HepG2 (cell line): ENCODE results near the gene ZNF285. TPM values are rescaled to one million over a fixed set of nuclear protein-coding genes. Genes with fewer than 3 reads are reported as not detected.
"Not testable (repeated sequence)": the region's sequence is repeated elsewhere in the genome, so short reads cannot be mapped to it uniquely, and the experiment has no call there.

ENCODE experiments used
- ATAC-seq: fragments of 200-7000 bp; cut with Tn5 transposase; 3 replicates; pipeline ENCODE4 v1.9.1; 2020; ENCODE audit warnings: mild to moderate bottlenecking, moderate library complexity
- BruUV-seq: library from RNA; stranded (reverse); fragments of 400-500 nt; replicated peaks from 2 replicates; lab custom pipeline; 2021; lab: Mats Ljungman, UMichigan
- CTCF ChIA-PET: fragments of 300-600 bp; formaldehyde crosslinking; extraction: SDS; loops from one replicate; lab custom pipeline; 2021; ENCODE audit warnings: low total read pairs, inconsistent platforms, low intra/inter-chr PET ratio; lab: Yijun Ruan, JAX
- POLR2A ChIA-PET: fragments of 350-600 bp; sonication (Branson Sonifier 250); formaldehyde crosslinking; loops from one replicate; lab custom pipeline; 2020; ENCODE audit warnings: antibody characterized with exemption, inconsistent platforms; lab: Yijun Ruan, JAX
- DNase-seq: peaks from one replicate; pipeline ENCODE4 v3.0.0-alpha.2; 2015; ENCODE audit warnings: low spot score
- FAIRE-seq: peaks from 3 replicates; lab custom pipeline; 2011; peaks lifted over from hg19 to GRCh38; lab: Jason Lieb, UNC
- H2AFZ ChIP-seq: one replicate; pipeline ENCODE4 v1.6.1; 2011; ENCODE audit warnings: low read length, inconsistent platforms
- H3K27ac ChIP-seq: fragments of 300-600 bp; 3 replicates; pipeline ENCODE4 v1.8.0; 2011; ENCODE audit warnings: mixed run types, mild to moderate bottlenecking, mixed read lengths, low read length, inconsistent platforms; ENCODE audit not compliant: insufficient read depth; ENCODE audit errors: extremely low read length
- H3K27me3 ChIP-seq, 2 experiments: fragments of 200-600 bp in 1 of 2; 2 replicates in 1 of 2; 3 replicates in 1 of 2; pipeline versions ENCODE4 v1.6.0 to v1.8.0; 2011; ENCODE audit warnings: low read length in 2 of 2, mild to moderate bottlenecking in 2 of 2, moderate library complexity in 2 of 2, inconsistent platforms in 1 of 2; ENCODE audit not compliant: insufficient read depth in 2 of 2, control insufficient read depth in 1 of 2
- H3K36me3 ChIP-seq, 2 experiments: fragments of 200-600 bp in 1 of 2; replicated peaks in 1 of 2; 2 replicates in 1 of 2; 3 replicates in 1 of 2; pipeline versions ENCODE4 v1.5.1 to v1.8.0; 2011; ENCODE audit warnings: low read length in 2 of 2, inconsistent platforms in 1 of 2; ENCODE audit not compliant: insufficient read depth in 2 of 2, control insufficient read depth in 1 of 2
- H3K4me1 ChIP-seq: 2 replicates; pipeline ENCODE4 v1.5.1; 2012; ENCODE audit warnings: low read length, inconsistent platforms; ENCODE audit not compliant: insufficient read depth
- H3K4me2 ChIP-seq: 2 replicates; pipeline ENCODE4 v1.6.0; 2011; ENCODE audit warnings: low read depth, low read length, inconsistent platforms
- H3K4me3 ChIP-seq, 3 experiments: fragments of 200-600 bp in 1 of 3; sonication (generic), shearing (Covaris generic) in 1 of 3; replicated peaks in 1 of 3; 2 replicates each; pipeline ENCODE4 v1.5.1; 2011 to 2016; ENCODE audit warnings: low read length in 3 of 3, inconsistent platforms in 2 of 3, low read depth in 2 of 3, mild to moderate bottlenecking in 2 of 3, control low read depth in 1 of 3, mixed read lengths in 1 of 3; ENCODE audit not compliant: insufficient read depth in 1 of 3
- H3K79me2 ChIP-seq: one replicate; pipeline ENCODE4 v1.6.1; 2011; ENCODE audit warnings: low read length, inconsistent platforms; ENCODE audit not compliant: insufficient read depth
- H3K9ac ChIP-seq: 2 replicates; pipeline ENCODE4 v1.6.0; 2011; ENCODE audit warnings: mild to moderate bottlenecking, low read depth, low read length, inconsistent platforms; ENCODE audit not compliant: insufficient read depth
- H3K9me3 ChIP-seq: 2 replicates; pipeline ENCODE4 v1.5.1; 2012; ENCODE audit warnings: mild to moderate bottlenecking, low read length
- H4K20me1 ChIP-seq: 2 replicates; pipeline ENCODE4 v1.6.0; 2011; ENCODE audit warnings: inconsistent platforms, mild to moderate bottlenecking, low read length, moderate library complexity; ENCODE audit not compliant: insufficient read depth
- ZNF280D ChIP-seq: sonication (generic); formaldehyde crosslinking; IDR thresholded peaks from 2 replicates; pipeline ENCODE4 v1.5.1; 2020; ENCODE audit warnings: mild to moderate bottlenecking, missing genetic modification reagents
- WGBS: methylation state at CpG from one replicate; pipeline ENCODE4 v1.1.6; 2017; ENCODE audit warnings: low lambda C conversion rate; 5-methylcytosine and 5-hydroxymethylcytosine counted together
- in situ Hi-C: cut with HindIII; loops from 2 replicates; pipeline ENCODE4 v1.10.0; 2017; ENCODE audit warnings: low pct_unique_long_range_greater_than_20kb; ENCODE audit not compliant: extremely low pct_ligation_motif_present
- intact Hi-C: fragments of 100-400 bp; cut with micrococcal nuclease; formaldehyde crosslinking; loops from one replicate; pipeline ENCODE4 v1.10.0; 2022; ENCODE audit not compliant: unreplicated experiment
- polyA plus RNA-seq, 8 experiments: library from polyadenylated mRNA; depleted of rRNA in 3 of 8; stranded (reverse) in 7 of 8; unstranded in 1 of 8; fragments of >200 nt; fragmentation: Illumina TruSeq in 4 of 8; extraction: Trizol in 4 of 8; gene quantifications; 2 replicates each; pipeline versions ENCODE4 v1.2.1 to v1.2.3, GENCODE V29; 2011 to 2016; ENCODE audit warnings: low read depth in 4 of 8, missing spikeins in 1 of 8, mixed read lengths in 1 of 8; ENCODE audit not compliant: insufficient read depth in 1 of 8
- total RNA-seq, 5 experiments: library from RNA; depleted of rRNA; stranded (reverse); fragments of >200 nt; fragmentation: Illumina TruSeq; extraction: Trizol; gene quantifications; 2 replicates each; pipeline ENCODE4 v1.2.3, GENCODE V29; 2016; ENCODE audit warnings: low read depth in 1 of 5

ZNF285 gene
- total and polyA plus RNA-seq, 2 of the 13 experiments (the other 11 are each of a cell fraction or from before 2014, with no cell fraction given), result 0.82 to 1.7 TPM

DNA sequence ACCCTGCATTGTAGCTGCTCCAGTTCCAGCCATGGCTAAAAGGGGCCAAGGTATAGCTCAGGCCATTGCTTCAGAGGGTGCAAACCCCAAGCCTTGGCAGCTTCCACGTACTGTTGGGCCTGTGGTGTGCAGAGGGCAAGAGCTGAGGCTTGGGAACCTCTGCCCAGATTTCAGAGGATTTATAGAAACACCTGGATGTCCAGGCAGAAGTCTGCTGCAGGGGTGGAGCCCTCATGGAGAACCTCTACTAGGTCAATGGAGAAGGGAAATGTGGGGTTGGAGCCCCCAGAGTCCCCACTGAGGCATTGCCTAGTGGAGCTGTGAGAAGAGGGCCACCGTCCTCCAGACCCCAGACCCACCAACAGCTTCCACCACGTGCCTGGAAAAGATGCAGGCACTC lies 66.8 kb downstream of the ZNF285 start:
- H3K4me1 ChIP-seq, H3K4me3 ChIP-seq, ATAC-seq, H3K4me2 ChIP-seq, H3K27ac ChIP-seq: not testable (repeated sequence)
- H3K36me3 ChIP-seq, result peaks cover 15 to 44% of the 10 kb centered on the region in 2 experiments; a peak in 4 of 5 replicates
- TF ChIP-seq ZNF280D (CRISPR knock-in tag), result peak; percentile 69; the same call in 1 of the 2 replicates
- TF ChIP-seq, all 625 proteins: peak for 1; not testable (repeated sequence) for 624
- POLR2A ChIA-PET, H4K20me1 ChIP-seq, intact Hi-C loops, H2AFZ ChIP-seq, H3K79me2 ChIP-seq, DNase-seq, FAIRE-seq, H3K9ac ChIP-seq, in situ Hi-C loops, CTCF ChIA-PET, H3K27me3 ChIP-seq, BruUV-seq: not testable (repeated sequence)
- 78% methylated on average over 2 of the region's 3 CpGs for WGBS
- peaks cover 64% of the 10 kb centered on the region for H3K9me3 ChIP-seq

Other genes starting within 250 kb of the ZNF285 start
- 16.0 and 19.2 TPM in 2 replicates for gene ZNF226, start 236.5 kb downstream of the ZNF285 start, total RNA-seq (2016; rRNA removed; fragmentation: Illumina TruSeq; extraction: Trizol)
- 8.3 and 12.1 TPM in 2 replicates for gene ZNF226, start 236.5 kb downstream of the ZNF285 start, polyA plus RNA-seq (2011; rRNA removed)
- gene ZNF227, start 189.1 kb downstream of the ZNF285 start, total RNA-seq (2016; rRNA removed; fragmentation: Illumina TruSeq; extraction: Trizol), result 16.8 and 23.2 TPM in 2 replicates
- 3.1 and 4.7 TPM in 2 replicates for gene ZNF227, start 189.1 kb downstream of the ZNF285 start, polyA plus RNA-seq (2011; rRNA removed)
- gene ZNF233, start 141.7 kb downstream of the ZNF285 start, total RNA-seq (2016; rRNA removed; fragmentation: Illumina TruSeq; extraction: Trizol), result 2.0 and 2.1 TPM in 2 replicates
- 0.49 and 0.93 TPM in 2 replicates for gene ZNF233, start 141.7 kb downstream of the ZNF285 start, polyA plus RNA-seq (2011; rRNA removed)
- 5.5 and 5.9 TPM in 2 replicates for gene ZNF235, start 96.6 kb downstream of the ZNF285 start, total RNA-seq (2016; rRNA removed; fragmentation: Illumina TruSeq; extraction: Trizol)
- gene ZNF235, start 96.6 kb downstream of the ZNF285 start, polyA plus RNA-seq (2011; rRNA removed), result 4.3 and 4.8 TPM in 2 replicates
- gene ZNF112, start 44.9 kb downstream of the ZNF285 start, total RNA-seq (2016; rRNA removed; fragmentation: Illumina TruSeq; extraction: Trizol), result 3.6 and 5.4 TPM in 2 replicates
- gene ZNF112, start 44.9 kb downstream of the ZNF285 start, polyA plus RNA-seq (2011; rRNA removed), result 1.8 and 2.1 TPM in 2 replicates
- 0.11 and 0.52 TPM in 2 replicates for gene ZNF229, start 46.9 kb upstream of the ZNF285 start, total RNA-seq (2016; rRNA removed; fragmentation: Illumina TruSeq; extraction: Trizol)
- gene ZNF229, start 46.9 kb upstream of the ZNF285 start, polyA plus RNA-seq (2011; rRNA removed), result 0.01 and 0.05 TPM in 2 replicates
- gene ZNF180, start 98.9 kb upstream of the ZNF285 start, total RNA-seq (2016; rRNA removed; fragmentation: Illumina TruSeq; extraction: Trizol), result 9.3 and 13.4 TPM in 2 replicates
- gene ZNF180, start 98.9 kb upstream of the ZNF285 start, polyA plus RNA-seq (2011; rRNA removed), result 0.86 and 0.92 TPM in 2 replicates
- not detected in 2 replicates for gene CEACAM20, start 128.1 kb upstream of the ZNF285 start, total RNA-seq (2016; rRNA removed; fragmentation: Illumina TruSeq; extraction: Trizol)
- 0.04 and 0.12 TPM in 2 replicates for gene CEACAM20, start 128.1 kb upstream of the ZNF285 start, polyA plus RNA-seq (2011; rRNA removed)
- gene IGSF23, start 212.0 kb upstream of the ZNF285 start, total RNA-seq (2016; rRNA removed; fragmentation: Illumina TruSeq; extraction: Trizol), result 2.3 and 3.4 TPM in 2 replicates
- gene IGSF23, start 212.0 kb upstream of the ZNF285 start, polyA plus RNA-seq (2011; rRNA removed), result 8.8 and 13.2 TPM in 2 replicates
- gene PVR, start 242.3 kb upstream of the ZNF285 start, total RNA-seq (2016; rRNA removed; fragmentation: Illumina TruSeq; extraction: Trizol), result 18.4 and 43.4 TPM in 2 replicates
- gene PVR, start 242.3 kb upstream of the ZNF285 start, polyA plus RNA-seq (2011; rRNA removed), result 46.6 and 59.5 TPM in 2 replicates